ENCODE data around the gene ERC1. TPM values are rescaled to one million over a fixed set of nuclear protein-coding genes. Genes with fewer than 3 reads are reported as not detected.
A peak's percentile ranks its signal among the peaks of the same experiment; 100 is the strongest.

ERC1 gene
- total RNA-seq, 1 donor from 2014 or later: 16.6 TPM

DNA sequence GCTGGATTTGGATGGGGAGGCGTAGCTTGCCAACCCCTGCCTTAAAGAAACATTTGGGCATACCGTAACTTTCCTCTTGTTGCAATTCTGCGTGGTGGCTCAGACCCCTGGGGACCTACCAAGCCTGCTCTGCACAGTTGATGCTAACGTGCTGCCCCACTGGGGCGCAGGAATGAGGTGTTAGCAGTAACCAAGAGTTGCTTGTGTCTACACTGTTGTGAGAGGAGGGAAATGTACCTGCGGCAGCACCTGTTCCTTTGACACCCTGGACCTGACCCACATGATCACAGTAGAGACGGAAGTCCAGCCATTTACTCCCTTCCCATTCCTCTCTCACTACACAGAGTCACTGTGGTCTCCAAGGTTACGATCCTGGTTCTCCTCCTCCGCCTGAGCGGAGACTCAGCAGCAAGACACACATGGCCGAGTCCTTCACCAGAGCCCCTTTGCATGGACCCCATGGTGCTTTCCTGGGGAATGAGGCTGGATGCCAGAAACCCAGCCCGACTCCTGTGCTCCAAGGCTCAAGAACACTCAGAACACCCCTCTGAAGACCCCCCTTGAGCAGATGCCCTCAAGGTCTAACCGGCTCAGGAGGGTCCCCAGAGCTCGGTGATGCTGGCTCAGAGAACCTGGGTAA lies 518.5 kb downstream of the ERC1 start:
- TF ChIP-seq, protein P1, sequence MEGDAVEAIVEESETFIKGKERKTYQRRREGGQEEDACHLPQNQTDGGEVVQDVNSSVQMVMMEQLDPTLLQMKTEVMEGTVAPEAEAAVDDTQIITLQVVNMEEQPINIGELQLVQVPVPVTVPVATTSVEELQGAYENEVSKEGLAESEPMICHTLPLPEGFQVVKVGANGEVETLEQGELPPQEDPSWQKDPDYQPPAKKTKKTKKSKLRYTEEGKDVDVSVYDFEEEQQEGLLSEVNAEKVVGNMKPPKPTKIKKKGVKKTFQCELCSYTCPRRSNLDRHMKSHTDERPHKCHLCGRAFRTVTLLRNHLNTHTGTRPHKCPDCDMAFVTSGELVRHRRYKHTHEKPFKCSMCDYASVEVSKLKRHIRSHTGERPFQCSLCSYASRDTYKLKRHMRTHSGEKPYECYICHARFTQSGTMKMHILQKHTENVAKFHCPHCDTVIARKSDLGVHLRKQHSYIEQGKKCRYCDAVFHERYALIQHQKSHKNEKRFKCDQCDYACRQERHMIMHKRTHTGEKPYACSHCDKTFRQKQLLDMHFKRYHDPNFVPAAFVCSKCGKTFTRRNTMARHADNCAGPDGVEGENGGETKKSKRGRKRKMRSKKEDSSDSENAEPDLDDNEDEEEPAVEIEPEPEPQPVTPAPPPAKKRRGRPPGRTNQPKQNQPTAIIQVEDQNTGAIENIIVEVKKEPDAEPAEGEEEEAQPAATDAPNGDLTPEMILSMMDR (IDR thresholded peaks at IDR 0.05; ENCODE audit: insufficient read depth, low read length, severe bottlenecking): no peak
- no peak for FAIRE-seq
- no peak for DNase-seq (ENCODE audit: low read depth)
- Histone ChIP-seq H3K36me3 (ENCODE audit: control insufficient read depth, insufficient read depth, low read length) (no peaks in the 10 kb centered on the region), H3K4me3 (ENCODE audit: low read depth, low read length) (no peak overlapping the region), H3K27me3 (ENCODE audit: control insufficient read depth, insufficient read depth, low read length) (no peaks in the 10 kb centered on the region)

DNA sequence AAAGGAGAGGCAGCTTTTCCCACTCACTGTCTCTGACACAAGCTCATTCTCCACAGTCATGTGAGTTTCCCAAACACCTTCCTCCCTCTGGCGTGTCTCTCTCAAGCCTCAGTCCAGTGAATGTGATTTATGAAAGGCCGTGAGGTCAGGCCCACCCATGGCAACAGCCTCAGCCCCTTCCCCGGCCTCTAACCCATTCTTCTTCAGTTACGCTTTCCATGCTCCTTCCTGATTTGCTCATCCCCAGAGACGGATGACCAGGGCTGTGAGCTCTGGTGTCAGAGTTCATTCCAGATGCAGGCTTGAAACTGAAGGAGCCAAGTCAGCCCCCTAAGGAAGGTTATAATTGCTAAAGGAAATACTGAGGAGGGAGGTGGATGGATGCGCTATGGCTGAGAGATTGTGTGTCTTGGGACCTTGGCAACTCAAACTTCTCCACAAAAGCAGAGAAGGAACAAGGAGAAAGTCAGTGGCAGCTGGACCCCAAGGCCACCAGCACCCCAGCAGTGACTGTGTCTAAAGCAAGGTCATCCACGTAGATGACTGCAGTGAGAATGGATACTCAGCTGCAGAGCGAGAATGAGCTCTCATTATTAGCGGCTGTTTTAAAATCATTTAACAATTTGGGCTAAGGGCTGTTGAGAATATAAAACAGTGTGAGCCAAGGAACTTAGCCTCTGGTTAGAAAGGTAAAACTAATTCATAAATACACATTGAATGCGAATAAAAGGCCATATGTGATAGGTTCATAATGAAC lies 519.2 kb downstream of the ERC1 start:
- Histone ChIP-seq H3K4me3 (ENCODE audit: low read depth, low read length) (no peak overlapping the region), H3K36me3 (ENCODE audit: control insufficient read depth, insufficient read depth, low read length) (no peaks in the 10 kb centered on the region), H3K27me3 (ENCODE audit: control insufficient read depth, insufficient read depth, low read length) (no peaks in the 10 kb centered on the region)
- DNase-seq (ENCODE audit: low read depth) (no peak), FAIRE-seq (no peak)
- TF ChIP-seq, protein P1 (IDR thresholded peaks at IDR 0.05; ENCODE audit: insufficient read depth, low read length, severe bottlenecking): no peak

DNA sequence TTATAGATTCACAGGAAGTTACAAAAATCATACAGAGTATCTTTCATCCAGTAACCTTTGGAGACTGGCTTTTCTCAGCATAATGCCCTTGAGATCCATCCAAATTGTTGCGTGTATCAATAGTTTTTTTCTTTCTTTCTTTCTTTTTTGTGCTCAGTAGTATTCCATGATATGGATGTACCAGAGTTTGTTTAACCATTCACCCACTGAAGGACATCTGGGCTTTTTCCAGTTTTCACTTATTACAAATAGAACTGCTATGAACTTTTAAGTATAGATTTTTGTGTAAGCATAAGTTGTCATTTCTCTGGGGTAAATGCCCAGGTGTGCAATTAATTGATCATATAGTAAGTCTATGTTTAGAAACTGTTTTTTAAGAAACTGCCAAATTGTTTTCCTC lies 524.0 kb downstream of the ERC1 start:
- FAIRE-seq (no peak), DNase-seq (ENCODE audit: low read depth) (no peak)
- Histone ChIP-seq H3K27me3 (ENCODE audit: control insufficient read depth, insufficient read depth, low read length) (no peaks in the 10 kb centered on the region), H3K36me3 (ENCODE audit: control insufficient read depth, insufficient read depth, low read length) (no peaks in the 10 kb centered on the region), H3K4me3 (ENCODE audit: low read depth, low read length) (no peak overlapping the region)
- TF ChIP-seq, protein P1 (IDR thresholded peaks at IDR 0.05; ENCODE audit: insufficient read depth, low read length, severe bottlenecking): no peak

DNA sequence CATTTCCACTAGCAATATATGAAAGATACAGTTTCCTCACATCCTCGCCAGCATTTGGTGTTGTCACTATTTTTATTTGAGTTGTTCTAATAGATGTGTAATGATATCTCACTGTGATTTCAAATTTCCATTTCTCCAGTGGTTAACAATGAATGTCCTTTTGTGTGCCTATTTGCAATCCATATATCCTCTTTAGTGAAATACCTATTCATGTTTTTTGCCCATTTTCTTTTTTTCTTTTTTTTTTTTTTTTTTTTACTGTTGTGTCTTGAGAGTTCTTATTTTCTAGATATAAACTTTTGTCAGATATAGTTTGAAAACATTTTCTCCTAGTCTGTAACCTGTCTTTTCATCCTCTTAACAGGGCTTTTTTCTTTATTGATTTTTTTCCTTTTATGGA lies 524.4 kb downstream of the ERC1 start:
- FAIRE-seq (no peak), DNase-seq (ENCODE audit: low read depth) (no peak)
- Histone ChIP-seq H3K4me3 (ENCODE audit: low read depth, low read length) (no peak overlapping the region), H3K36me3 (ENCODE audit: control insufficient read depth, insufficient read depth, low read length) (no peaks in the 10 kb centered on the region), H3K27me3 (ENCODE audit: control insufficient read depth, insufficient read depth, low read length) (no peaks in the 10 kb centered on the region)
- TF ChIP-seq, protein P1 (IDR thresholded peaks at IDR 0.05; ENCODE audit: insufficient read depth, low read length, severe bottlenecking): no peak

DNA sequence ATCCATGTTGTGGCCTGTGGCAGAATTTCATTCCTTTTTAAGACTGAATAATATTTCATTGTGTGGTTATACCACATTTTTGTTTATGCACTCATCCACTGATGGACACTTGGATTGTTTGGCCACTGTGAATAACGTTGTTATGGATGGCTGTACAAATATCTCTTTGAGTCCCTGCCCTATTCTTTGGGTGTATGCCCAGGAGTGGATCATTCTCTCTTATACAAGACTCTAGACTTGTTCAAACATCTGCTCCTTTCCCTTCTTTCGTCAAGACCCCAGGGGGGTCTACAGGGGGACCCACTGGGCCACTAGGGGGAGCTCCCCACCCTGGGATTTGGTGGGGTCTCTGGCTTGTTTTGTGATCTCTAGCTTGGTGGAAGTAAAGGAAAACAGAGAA lies 526.0 kb downstream of the ERC1 start:
- no peak for FAIRE-seq
- Histone ChIP-seq H3K4me3 (ENCODE audit: low read depth, low read length) (no peak overlapping the region), H3K36me3 (ENCODE audit: control insufficient read depth, insufficient read depth, low read length) (no peaks in the 10 kb centered on the region), H3K27me3 (ENCODE audit: control insufficient read depth, insufficient read depth, low read length) (no peaks in the 10 kb centered on the region)
- peak; percentile 95 for DNase-seq (ENCODE audit: low read depth)
- TF ChIP-seq, protein P1 (IDR thresholded peaks at IDR 0.05; ENCODE audit: insufficient read depth, low read length, severe bottlenecking): peak; percentile 17

Measured in bronchial epithelial cell (primary cell).